HG02981 (cell line): ENCODE data around the gene CWC22.
A peak's percentile ranks its signal among the peaks of the same experiment; 100 is the strongest.
"Not testable (repeated sequence)": the region's sequence is repeated elsewhere in the genome, so short reads cannot be mapped to it uniquely, and the experiment has no call there.

Source experiments
- ATAC-seq: cut with Tn5 transposase; IDR thresholded peaks from one replicate; pipeline ENCODE4 v1.9.1; 2021; ENCODE audit warnings: mild to moderate bottlenecking, moderate library complexity; ENCODE audit not compliant: unreplicated experiment

CWC22 gene

GRCh38 chr2:179952658-179953057, 54.4 kb downstream of the CWC22 start:
- ATAC-seq, result no peak

GRCh38 chr2:179951680-179952079, 55.4 kb downstream of the CWC22 start:
- no peak for ATAC-seq

GRCh38 chr2:179950391-179950790, 56.7 kb downstream of the CWC22 start:
- ATAC-seq, result no peak

- no peak for ATAC-seq
Observed at GRCh38 chr2:179949438-179949837, 57.7 kb downstream of the CWC22 start.

GRCh38 chr2:179948058-179948457, 59.0 kb downstream of the CWC22 start:
- ATAC-seq, result no peak

GRCh38 chr2:179946810-179947615, 60.1 kb downstream of the CWC22 start:
- no peak for ATAC-seq

- no peak for ATAC-seq
Observed at GRCh38 chr2:179946346-179946745, 60.8 kb downstream of the CWC22 start.

- no peak for ATAC-seq
Observed at GRCh38 chr2:179939259-179939658, 67.8 kb downstream of the CWC22 start.

GRCh38 chr2:179938026-179938425, 69.1 kb downstream of the CWC22 start:
- ATAC-seq, result no peak

- peak; percentile 51 for ATAC-seq
Observed at GRCh38 chr2:179936654-179937053, 70.4 kb downstream of the CWC22 start.

- no peak for ATAC-seq
Observed at GRCh38 chr2:179936141-179936540, 71.0 kb downstream of the CWC22 start.

GRCh38 chr2:179932786-179933185, 74.3 kb downstream of the CWC22 start:
- ATAC-seq, result no peak

- ATAC-seq, result no peak
Observed at GRCh38 chr2:179931502-179931901, 75.6 kb downstream of the CWC22 start.

- not testable (repeated sequence) for ATAC-seq
Observed at GRCh38 chr2:179929997-179930396, 77.1 kb downstream of the CWC22 start.

- no peak for ATAC-seq
Observed at GRCh38 chr2:179927041-179927440, 80.1 kb downstream of the CWC22 start.

GRCh38 chr2:179925713-179926112, 81.4 kb downstream of the CWC22 start:
- ATAC-seq, result no peak

- no peak for ATAC-seq
Observed at GRCh38 chr2:179917272-179917671, 89.8 kb downstream of the CWC22 start.

GRCh38 chr2:179915395-179915992, 91.6 kb downstream of the CWC22 start:
- ATAC-seq, result no peak

GRCh38 chr2:179913809-179914208, 93.3 kb downstream of the CWC22 start:
- ATAC-seq, result no peak

- no peak for ATAC-seq
Observed at GRCh38 chr2:179911569-179911968, 95.5 kb downstream of the CWC22 start.

- ATAC-seq, result no peak
Observed at GRCh38 chr2:179910735-179911113, 96.4 kb downstream of the CWC22 start.
